Caco-2 (cell line): ENCODE results near the gene RNF167. TPM values are rescaled to one million over a fixed set of nuclear protein-coding genes. Genes with fewer than 3 reads are reported as not detected.
A peak's percentile ranks its signal among the peaks of the same experiment; 100 is the strongest.

Source experiments
- BruUV-seq: library from RNA; stranded (reverse); fragments of 400-500 nt; replicated peaks from 2 replicates; lab custom pipeline; 2021; lab: Mats Ljungman, UMichigan
- CTCF ChIA-PET: fragments of 300-600 bp; sonication (Branson Sonifier 250); formaldehyde crosslinking; loops from one replicate; lab custom pipeline; 2022; ENCODE audit warnings: antibody characterized with exemption; lab: Charles Lee
- POLR2A ChIA-PET: fragments of 300-600 bp; sonication (Branson Sonifier 250); formaldehyde crosslinking; loops from one replicate; lab custom pipeline; 2022; ENCODE audit warnings: antibody characterized with exemption; lab: Charles Lee
- DNase-seq, 2 experiments: peaks; one replicate each; pipeline versions ENCODE4 v3.0.0 to v3.0.0-alpha.2; 2020 to 2022
- H3K27me3 ChIP-seq: replicated peaks from 2 replicates; pipeline ENCODE4 v1.6.0; 2011; ENCODE audit warnings: low read length; ENCODE audit not compliant: control insufficient read depth, insufficient read depth
- H3K36me3 ChIP-seq: 2 replicates; pipeline ENCODE4 v1.5.1; 2011; ENCODE audit warnings: low read length; ENCODE audit not compliant: control insufficient read depth, insufficient read depth
- H3K4me1 ChIP-seq: fragments of 250-450 bp; sonication (Bioruptor Pico); 2 replicates; pipeline ENCODE4 v1.5.1; 2020; ENCODE audit warnings: mild to moderate bottlenecking
- H3K4me3 ChIP-seq: 2 replicates; pipeline ENCODE4 v1.5.1; 2011; ENCODE audit warnings: low read depth, mild to moderate bottlenecking, control low read depth, low read length
- H3K9me3 ChIP-seq: fragments of 250-450 bp; sonication (Bioruptor Pico); 2 replicates; pipeline ENCODE4 v1.5.1; 2020; ENCODE audit warnings: mild to moderate bottlenecking, moderate library complexity
- H3K27ac Mint-ChIP-seq: one replicate; pipeline ENCODE4 v1.8.0; 2022; ENCODE audit warnings: mixed read lengths; ENCODE audit not compliant: unreplicated experiment
- H3K27me3 Mint-ChIP-seq: one replicate; pipeline ENCODE4 v1.8.0; 2022; ENCODE audit warnings: mixed read lengths; ENCODE audit not compliant: insufficient read depth, unreplicated experiment
- H3K36me3 Mint-ChIP-seq: one replicate; pipeline ENCODE4 v1.8.0; 2022; ENCODE audit warnings: mild to moderate bottlenecking, mixed read lengths; ENCODE audit not compliant: insufficient read depth, unreplicated experiment
- H3K4me1 Mint-ChIP-seq: one replicate; pipeline ENCODE4 v1.8.0; 2022; ENCODE audit warnings: low read depth, mixed read lengths; ENCODE audit not compliant: unreplicated experiment
- H3K4me3 Mint-ChIP-seq: one replicate; pipeline ENCODE4 v1.8.0; 2022; ENCODE audit warnings: mild to moderate bottlenecking, moderate library complexity, mixed read lengths; ENCODE audit not compliant: unreplicated experiment
- H3K9me3 Mint-ChIP-seq: one replicate; pipeline ENCODE4 v1.8.0; 2022; ENCODE audit warnings: mixed read lengths; ENCODE audit not compliant: unreplicated experiment
- CTCF ChIP-seq, 2 experiments: fragments of 200-600 bp in 1 of 2; IDR thresholded peaks; 1 replicate in 1 of 2; 2 replicates in 1 of 2; pipeline versions ENCODE4 v1.5.1 to v1.8.0; 2011 to 2022; ENCODE audit warnings: antibody characterized with exemption in 1 of 2, control low read depth in 1 of 2, inconsistent platforms in 1 of 2, low read depth in 1 of 2, low read length in 1 of 2, mild to moderate bottlenecking in 1 of 2, moderate library complexity in 1 of 2; ENCODE audit not compliant: insufficient read depth in 1 of 2, severe bottlenecking in 1 of 2, unreplicated experiment in 1 of 2
- intact Hi-C: fragments of 100-400 bp; cut with micrococcal nuclease; formaldehyde crosslinking; loops from one replicate; pipeline ENCODE4 v1.10.0; 2022; ENCODE audit not compliant: unreplicated experiment
- total RNA-seq: library from RNA; stranded (reverse); gene quantifications from 2 replicates; pipeline ENCODE4 v1.2.3, GENCODE V29; 2022

Gene RNF167
- total RNA-seq, 1 experiment from 2014 or later = 60.9 TPM

GRCh38 chr17:4936436-4936835 lies 3.6 kb upstream of the RNF167 start:
- no peak for DNase-seq
- intact Hi-C loops = no loop called here
- CTCF ChIA-PET = no interaction called here

GRCh38 chr17:4937553-4937952 lies 2.5 kb upstream of the RNF167 start:
- no peak overlapping the region for H3K4me3 Mint-ChIP-seq
- no peaks in the 10 kb centered on the region for H3K9me3 ChIP-seq
- ChIA-PET POLR2A (no interaction called here), CTCF (no interaction called here)
- H3K27me3 ChIP-seq = no peaks in the 10 kb centered on the region
- no peak overlapping the region for H3K27ac Mint-ChIP-seq
- no peaks in the 10 kb centered on the region for H3K36me3 ChIP-seq
- no peaks in the 10 kb centered on the region for H3K27me3 Mint-ChIP-seq
- no peak for DNase-seq
- no peaks in the 10 kb centered on the region for H3K4me1 ChIP-seq
- intact Hi-C loops = no loop called here
- H3K36me3 Mint-ChIP-seq = peaks cover 12% of the 10 kb centered on the region
- no peaks in the 10 kb centered on the region for H3K9me3 Mint-ChIP-seq
- no peak overlapping the region for H3K4me3 ChIP-seq
- TF ChIP-seq CTCF (IDR thresholded peaks at IDR 0.05; ENCODE audit: insufficient read depth in 1 of 2, low read depth in 1 of 2, low read length in 1 of 2, severe bottlenecking in 1 of 2, unreplicated experiment in 1 of 2) = no peak
- H3K4me1 Mint-ChIP-seq = peaks cover 5% of the 10 kb centered on the region
- BruUV-seq = no TSS peak

More at GRCh38 chr17:4936436-4936835, 3.6 kb upstream of the RNF167 start:
- Histone ChIP-seq H3K4me1 (no peaks in the 10 kb centered on the region), H3K27me3 (no peaks in the 10 kb centered on the region), H3K36me3 (no peaks in the 10 kb centered on the region), H3K9me3 (no peaks in the 10 kb centered on the region), H3K4me3 (no peak overlapping the region)
- Mint-ChIP-seq H3K27ac (no peak overlapping the region), H3K4me1 (peaks cover 5% of the 10 kb centered on the region), H3K4me3 (no peak overlapping the region), H3K9me3 (no peaks in the 10 kb centered on the region), H3K27me3 (no peaks in the 10 kb centered on the region), H3K36me3 (peaks cover 15% of the 10 kb centered on the region)
- POLR2A ChIA-PET = no interaction called here
- BruUV-seq = no TSS peak
- no peak for TF ChIP-seq CTCF (IDR thresholded peaks at IDR 0.05; ENCODE audit: insufficient read depth in 1 of 2, low read depth in 1 of 2, low read length in 1 of 2, severe bottlenecking in 1 of 2, unreplicated experiment in 1 of 2)

- no peak overlapping the region for H3K27ac Mint-ChIP-seq
- H3K9me3 Mint-ChIP-seq = no peaks in the 10 kb centered on the region
- no peak for TF ChIP-seq CTCF (IDR thresholded peaks at IDR 0.05; ENCODE audit: insufficient read depth in 1 of 2, low read depth in 1 of 2, low read length in 1 of 2, severe bottlenecking in 1 of 2, unreplicated experiment in 1 of 2)
- Histone ChIP-seq H3K36me3 (no peaks in the 10 kb centered on the region), H3K4me1 (no peaks in the 10 kb centered on the region), H3K27me3 (no peaks in the 10 kb centered on the region), H3K4me3 (no peak overlapping the region), H3K9me3 (no peaks in the 10 kb centered on the region)
- intact Hi-C loops = no loop called here
- no peak for DNase-seq
- no peaks in the 10 kb centered on the region for H3K27me3 Mint-ChIP-seq
- H3K4me1 Mint-ChIP-seq = peaks cover 5% of the 10 kb centered on the region
- ChIA-PET CTCF (no interaction called here), POLR2A (no interaction called here)
- no TSS peak for BruUV-seq
- peaks cover 17% of the 10 kb centered on the region for H3K36me3 Mint-ChIP-seq
- peak overlapping the region; percentile 87 for H3K4me3 Mint-ChIP-seq
Observed at GRCh38 chr17:4938069-4938491, 2.0 kb upstream of the RNF167 start.
